Measurements from ENCODE around the gene HDAC4. TPM values are rescaled to one million over a fixed set of nuclear protein-coding genes. Genes with fewer than 3 reads are reported as not detected.

Gene HDAC4
- total and polyA plus RNA-seq, 2 of the 8 experiments (the other 6 are each of a cell fraction or from before 2014, with no cell fraction given): 15.4 to 31.5 TPM

DNA sequence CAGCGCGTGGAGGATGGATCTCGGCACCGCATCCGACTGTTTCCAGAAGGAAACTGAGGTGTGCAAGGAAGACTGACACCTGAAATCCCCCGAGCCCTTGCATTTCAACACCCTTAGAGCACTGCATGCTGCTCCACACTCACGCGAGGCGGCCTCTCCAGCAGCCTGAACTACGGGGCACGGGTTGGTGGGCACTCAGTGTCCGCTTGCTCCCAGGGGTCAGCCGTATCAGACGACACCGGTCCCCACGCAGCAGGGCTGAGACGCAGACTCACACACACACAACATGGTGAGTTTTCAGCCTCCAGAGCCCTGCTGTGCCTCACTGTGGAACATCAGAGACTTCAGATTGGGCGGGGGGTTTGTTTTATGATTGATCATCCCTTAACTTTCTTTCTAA lies 283.0 kb downstream of the HDAC4 start:
- no peak overlapping the region for H3K56ac ChIP-seq (replicated peaks; ENCODE audit: insufficient read length, low read depth, low read length)
- H4K20me1 ChIP-seq (replicated peaks in 1 of 2; ENCODE audit: control insufficient read depth in 1 of 2, insufficient read depth in 2 of 2, low read length in 2 of 2): peaks cover 0 to 2% of the 10 kb centered on the region in 2 experiments
- H2BK5ac ChIP-seq (ENCODE audit: low read depth, low read length): no peak overlapping the region
- H3K4ac ChIP-seq (replicated peaks; ENCODE audit: insufficient read length, low read depth, low read length): no peak overlapping the region
- no peaks in the 10 kb centered on the region; a peak in 1 of 7 replicates for H3K4me1 ChIP-seq (replicated peaks in 1 of 4; ENCODE audit: control insufficient read depth in 3 of 4, insufficient read depth in 4 of 4, low read length in 3 of 4)
- H3K27ac ChIP-seq (ENCODE audit: low read depth, low read length): no peak overlapping the region
- no peak overlapping the region for H2BK20ac ChIP-seq (ENCODE audit: low read length)
- H3K23me2 ChIP-seq (ENCODE audit: low read depth, low read length): no peaks in the 10 kb centered on the region
- WGBS, 2 experiments (ENCODE audit: extremely low coverage in 1 of 2, insufficient coverage in 1 of 2, insufficient read length in 1 of 2, insufficient replicate concordance in 2 of 2, low coverage in 1 of 2, low lambda C conversion rate in 2 of 2, missing lambda C conversion rate in 1 of 2): 95% methylated on average over 17 of the region's 18 CpGs; no CpG with 5 or more reads in 1 of the 2 experiments
- H2BK120ac ChIP-seq (replicated peaks; ENCODE audit: low read depth, low read length): no peak overlapping the region
- H2AFZ ChIP-seq (ENCODE audit: low read length): no peak overlapping the region
- H2AK5ac ChIP-seq (ENCODE audit: low read depth, low read length): no peak overlapping the region
- H3K23ac ChIP-seq (ENCODE audit: insufficient read length): no peak overlapping the region
- no peaks in the 10 kb centered on the region for H3K79me1 ChIP-seq (ENCODE audit: low read depth, low read length)
- no peak overlapping the region for H3K14ac ChIP-seq (ENCODE audit: insufficient read length)
- no peak overlapping the region for H3K4me2 ChIP-seq (ENCODE audit: insufficient read depth in 1 of 2, low read depth in 2 of 2, low read length in 2 of 2)
- CTCF ChIA-PET (ENCODE audit: partially characterized antibody): interaction anchor here (0.6 to 1.4 kb wide), 7 partner anchors 10 to 70 kb away, joined by 3 to 5 read pairs (median 3); no protein-coding TSS in a partner anchor
- no peak overlapping the region for H2BK15ac ChIP-seq (ENCODE audit: low read length)
- H3K4me3 ChIP-seq (ENCODE audit: extremely low read depth in 1 of 4, insufficient read depth in 2 of 4, low read depth in 3 of 4, low read length in 4 of 4): no peak overlapping the region
- POLR2A ChIA-PET (ENCODE audit: partially characterized antibody): interaction anchor here (1.2 kb wide), 1 partner anchor 9 kb away, joined by 4 read pairs; no protein-coding TSS in a partner anchor
- H4K91ac ChIP-seq (replicated peaks; ENCODE audit: insufficient read length, low read length): no peak overlapping the region
- no peak for DNase-seq (ENCODE audit: low read depth in 1 of 2, low spot score in 2 of 2)
- no peak for FAIRE-seq
- no peak overlapping the region for H2BK12ac ChIP-seq (ENCODE audit: low read depth, low read length)
- no peak overlapping the region for H3K18ac ChIP-seq (ENCODE audit: extremely low read depth, low read length)
- no peaks in the 10 kb centered on the region for H3K27me3 ChIP-seq (replicated peaks in 1 of 4; ENCODE audit: control insufficient read depth in 3 of 4, extremely low read depth in 1 of 4, insufficient read depth in 3 of 4, low read length in 3 of 4)
- no peak overlapping the region for H3K9ac ChIP-seq (replicated peaks in 1 of 4; ENCODE audit: extremely low read depth in 1 of 4, low read depth in 3 of 4, low read length in 3 of 4)
- H3K79me2 ChIP-seq (ENCODE audit: control insufficient read depth in 1 of 2, insufficient read depth in 2 of 2, low read length in 2 of 2): no peaks in the 10 kb centered on the region
- H4K5ac ChIP-seq (ENCODE audit: insufficient read length, low read depth, low read length): no peak overlapping the region
- peak overlapping the region; percentile 0; the same call in 1 of the 2 replicates for H4K8ac ChIP-seq (ENCODE audit: extremely low read depth, insufficient read depth, low read length)
- H3K9me3 ChIP-seq (ENCODE audit: insufficient read depth in 2 of 2, low read depth in 1 of 2, low read length in 1 of 2): no peaks in the 10 kb centered on the region
- H3K36me3 ChIP-seq (ENCODE audit: control insufficient read depth in 2 of 4, insufficient read depth in 4 of 4, low read length in 3 of 4): no peaks in the 10 kb centered on the region
- TF ChIP-seq TBP (IDR thresholded peaks at IDR 0.05; ENCODE audit: low read depth, low read length): no peak
- TF ChIP-seq CHD1 (IDR thresholded peaks at IDR 0.05; ENCODE audit: low read depth, low read length): no peak
- TF ChIP-seq TCF12 (IDR thresholded peaks at IDR 0.05; ENCODE audit: low read depth, low read length): no peak
- no peak for TF ChIP-seq BRCA1 (IDR thresholded peaks at IDR 0.05; ENCODE audit: low read depth, low read length)
- TF ChIP-seq KDM4A (IDR thresholded peaks at IDR 0.05; ENCODE audit: low read depth, low read length, severe bottlenecking): no peak
- no peak for TF ChIP-seq NANOG (IDR thresholded peaks at IDR 0.05; ENCODE audit: insufficient read depth, low read depth, low read length, poor library complexity, severe bottlenecking)
- TF ChIP-seq TAF1 (IDR thresholded peaks at IDR 0.05; ENCODE audit: low read depth, low read length): no peak
- no peak for TF ChIP-seq POLR2AphosphoS5 (IDR thresholded peaks at IDR 0.05; ENCODE audit: low read depth, low read length)
- TF ChIP-seq CREB1 (IDR thresholded peaks at IDR 0.05): no peak
- TF ChIP-seq EGR1 (IDR thresholded peaks at IDR 0.05; ENCODE audit: borderline replicate concordance, low read depth, low read length): no peak
- no peak for TF ChIP-seq EZH2 (IDR thresholded peaks at IDR 0.05; ENCODE audit: low read depth, low read length, severe bottlenecking)
- TF ChIP-seq SIN3A (conservative IDR thresholded peaks at IDR 0.05 in 1 of 2, IDR thresholded peaks at IDR 0.05 in 1 of 2; ENCODE audit: low read depth in 1 of 2, low read length in 2 of 2): no peak
- no peak for TF ChIP-seq PHF8 (conservative IDR thresholded peaks at IDR 0.05; ENCODE audit: low read depth, low read length)
- TF ChIP-seq ASH2L (IDR thresholded peaks at IDR 0.05; ENCODE audit: low read length): no peak
- no peak for TF ChIP-seq SIRT6 (IDR thresholded peaks at IDR 0.05; ENCODE audit: low read length)

All from H1 (cell line).